HG03139 (cell line): Measurements from ENCODE around the gene RGS1.
A peak's percentile ranks its signal among the peaks of the same experiment; 100 is the strongest.

ENCODE experiments used
- ATAC-seq: cut with Tn5 transposase; IDR thresholded peaks from one replicate; pipeline ENCODE4 v1.9.1; 2021; ENCODE audit not compliant: unreplicated experiment

Gene RGS1, protein sequence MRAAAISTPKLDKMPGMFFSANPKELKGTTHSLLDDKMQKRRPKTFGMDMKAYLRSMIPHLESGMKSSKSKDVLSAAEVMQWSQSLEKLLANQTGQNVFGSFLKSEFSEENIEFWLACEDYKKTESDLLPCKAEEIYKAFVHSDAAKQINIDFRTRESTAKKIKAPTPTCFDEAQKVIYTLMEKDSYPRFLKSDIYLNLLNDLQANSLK

DNA sequence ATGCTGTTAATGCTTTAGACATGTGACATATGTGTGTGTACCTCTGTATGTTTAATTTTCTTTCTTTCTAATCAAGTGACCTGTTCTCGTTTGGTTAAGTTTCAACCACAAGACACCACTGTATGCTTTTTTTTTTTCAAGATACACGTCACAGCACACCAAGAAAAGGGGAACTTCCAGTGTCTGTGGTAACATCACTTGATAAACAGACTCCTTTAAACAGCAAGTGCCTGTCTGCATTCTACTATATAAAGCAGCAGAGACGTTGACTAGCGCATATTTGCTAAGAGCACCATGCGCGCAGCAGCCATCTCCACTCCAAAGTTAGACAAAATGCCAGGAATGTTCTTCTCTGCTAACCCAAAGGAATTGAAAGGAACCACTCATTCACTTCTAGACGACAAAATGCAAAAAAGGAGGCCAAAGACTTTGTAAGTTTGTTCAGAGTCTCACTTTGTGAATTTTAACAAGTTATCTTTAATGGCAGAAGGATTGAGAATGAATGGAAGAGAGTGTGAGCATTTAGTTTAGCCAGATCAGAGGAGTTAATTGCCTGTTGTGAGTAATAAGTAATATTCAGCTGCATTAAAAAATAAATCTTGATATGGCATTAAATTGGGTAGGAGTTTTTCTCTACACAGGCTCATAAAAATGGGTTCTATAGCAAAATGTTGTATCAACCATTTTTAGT is at the start of gene RGS1:
RGS1 (plus strand) TSS at position 275 of the 691 bp plus-strand sequence; CDS start at position 295, 20 bp downstream.
- ATAC-seq: peak; percentile 83

DNA sequence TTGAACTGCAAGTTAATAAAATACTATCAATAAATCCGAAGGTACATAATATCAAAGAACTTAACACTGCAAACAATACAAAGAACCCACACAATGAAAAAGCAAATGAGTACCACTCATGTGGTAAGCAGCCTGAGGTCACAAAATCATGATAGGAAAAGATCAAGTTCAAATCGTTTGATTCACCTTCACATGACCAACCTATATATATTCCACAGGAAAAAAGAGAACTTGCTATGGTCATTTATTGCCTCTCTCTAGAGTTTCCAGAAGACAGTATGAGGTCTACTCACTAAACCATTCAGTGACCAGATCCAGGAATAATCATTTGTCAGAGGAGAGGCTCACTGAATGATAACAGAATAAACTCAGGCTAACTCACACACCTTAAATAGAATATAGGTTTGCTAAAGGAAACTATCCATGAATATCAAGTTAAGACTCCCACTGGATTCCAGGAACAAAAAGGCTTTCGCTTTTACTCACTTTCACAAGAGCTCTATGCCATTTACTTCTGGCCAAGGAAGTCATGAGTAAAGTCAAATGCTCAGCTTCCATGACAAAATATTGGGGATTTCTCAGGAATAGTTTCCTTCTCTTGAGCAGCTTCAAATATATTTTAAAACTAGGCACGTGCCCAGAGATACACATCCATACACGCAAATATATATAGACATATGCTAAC is 48.3 kb upstream of the RGS1 start:
- ATAC-seq: no peak

DNA sequence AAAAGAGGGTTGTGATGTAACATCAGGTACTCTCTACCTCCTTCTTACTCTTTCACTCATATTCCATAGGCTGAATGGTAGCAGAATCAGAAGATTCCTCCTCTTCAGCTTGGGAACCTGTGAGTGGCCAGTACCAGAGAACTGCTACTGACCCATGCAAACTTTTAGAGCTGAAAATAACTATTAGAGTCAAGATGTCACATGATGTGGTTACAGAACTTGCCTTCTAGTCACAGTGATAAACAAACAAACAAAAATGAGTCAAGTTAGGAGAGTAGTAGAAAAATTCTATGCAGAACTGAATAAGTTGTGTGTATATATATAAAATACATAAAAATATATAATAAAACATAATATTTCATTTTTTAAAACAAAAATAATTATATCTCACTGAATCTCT is 47.6 kb upstream of the RGS1 start:
- ATAC-seq: no peak

DNA sequence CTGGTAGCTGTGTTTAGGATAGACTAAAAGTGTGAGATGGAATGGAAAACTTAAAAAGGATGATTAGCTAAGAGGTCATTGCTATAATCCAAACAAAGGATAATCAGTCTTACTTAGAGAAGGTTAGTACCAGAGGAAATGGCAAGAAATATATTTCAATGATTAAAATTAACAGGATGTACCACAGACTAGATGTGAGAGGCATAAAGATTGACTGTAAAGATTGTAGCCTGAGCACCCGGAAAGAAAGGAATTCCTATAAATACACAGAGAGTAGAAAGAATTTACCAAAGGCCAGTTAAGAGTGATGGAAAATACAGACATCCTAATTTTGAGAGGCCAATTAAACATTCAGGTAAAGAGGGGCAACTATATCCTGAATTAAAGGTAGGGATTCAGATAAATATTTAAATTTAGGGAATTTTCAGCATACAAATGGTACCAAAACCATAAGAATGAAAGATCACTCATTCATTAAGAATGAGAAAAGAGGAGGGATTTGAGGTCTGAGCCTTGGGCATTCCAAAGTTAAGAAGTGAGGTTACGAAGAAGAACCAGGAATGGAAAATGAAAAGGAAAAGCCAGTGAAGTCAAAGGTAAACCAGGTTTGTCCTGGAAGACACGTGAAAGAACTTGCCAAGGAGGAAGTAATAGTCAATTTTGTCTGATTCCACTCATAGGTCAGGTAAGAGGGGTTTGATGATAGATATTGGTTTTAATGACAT is 46.4 kb upstream of the RGS1 start:
- no peak for ATAC-seq

DNA sequence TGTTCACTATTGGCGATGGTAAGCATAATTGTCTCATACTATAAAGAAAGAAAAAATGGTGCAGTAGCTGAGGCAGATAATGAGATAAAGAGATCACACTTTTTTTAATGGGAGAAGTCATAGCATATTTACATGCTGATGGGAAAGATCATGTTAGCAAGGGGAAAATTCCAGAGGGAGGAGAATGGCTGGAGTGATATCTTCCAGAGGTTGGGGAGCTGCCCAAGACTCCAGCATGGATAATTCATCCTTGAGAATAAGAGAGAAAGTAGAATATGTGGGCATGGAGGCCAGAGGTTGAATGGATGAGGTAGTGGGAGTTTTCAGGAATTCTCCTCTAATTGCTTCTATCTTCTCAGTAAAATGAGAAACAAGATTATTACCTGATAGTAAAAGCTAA is 45.8 kb upstream of the RGS1 start:
- ATAC-seq: no peak

DNA sequence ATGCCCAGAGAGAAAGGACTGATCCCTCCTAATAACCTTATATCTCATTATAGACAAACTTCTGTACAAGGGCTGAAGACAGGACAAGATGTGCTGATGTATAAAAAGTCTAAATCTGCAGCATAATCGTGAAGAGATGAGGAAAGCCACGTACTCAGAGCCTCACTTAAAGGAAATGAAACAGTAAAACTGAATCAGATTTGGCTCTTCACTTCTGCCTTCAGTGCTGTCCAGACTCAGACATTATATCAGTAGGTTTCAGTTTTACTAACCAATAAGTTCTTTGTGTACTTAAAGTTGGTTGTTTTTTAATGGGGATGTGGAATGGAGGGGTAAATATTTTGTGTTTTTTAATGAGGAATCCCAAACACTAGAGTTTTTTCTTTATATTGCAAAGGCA is 45.3 kb upstream of the RGS1 start:
- peak; percentile 98 for ATAC-seq

DNA sequence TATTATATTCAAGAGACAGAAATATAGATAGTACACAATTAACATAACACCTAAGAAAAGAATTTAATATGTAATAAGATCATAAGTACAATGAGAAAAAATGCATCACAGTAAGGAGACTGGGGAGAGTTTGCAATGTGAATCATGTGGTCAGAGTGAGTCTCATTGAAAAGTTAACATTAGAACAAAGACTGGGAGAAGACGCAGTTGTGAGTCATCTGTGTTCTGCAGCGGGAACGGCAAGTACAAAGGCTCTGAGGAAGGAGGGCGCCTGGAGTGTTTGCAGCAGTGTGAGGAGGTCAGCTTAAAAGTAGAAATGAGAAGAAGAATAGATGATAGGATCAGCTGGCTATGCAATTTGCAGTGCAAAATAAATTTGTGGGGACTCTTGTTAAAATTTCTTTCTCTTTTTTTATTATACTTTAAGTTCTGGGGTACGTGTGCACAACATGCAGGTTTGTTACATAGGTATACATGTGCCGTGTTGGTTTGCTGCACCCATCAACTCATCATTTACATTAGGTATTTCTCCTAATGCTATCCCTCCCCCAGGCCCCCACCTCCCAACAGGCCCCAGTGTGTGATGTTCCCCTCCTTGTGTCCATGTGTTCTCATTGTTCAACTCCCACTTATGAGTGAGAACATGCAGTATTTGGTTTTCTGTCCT is 44.4 kb upstream of the RGS1 start:
- peak; percentile 40 for ATAC-seq

DNA sequence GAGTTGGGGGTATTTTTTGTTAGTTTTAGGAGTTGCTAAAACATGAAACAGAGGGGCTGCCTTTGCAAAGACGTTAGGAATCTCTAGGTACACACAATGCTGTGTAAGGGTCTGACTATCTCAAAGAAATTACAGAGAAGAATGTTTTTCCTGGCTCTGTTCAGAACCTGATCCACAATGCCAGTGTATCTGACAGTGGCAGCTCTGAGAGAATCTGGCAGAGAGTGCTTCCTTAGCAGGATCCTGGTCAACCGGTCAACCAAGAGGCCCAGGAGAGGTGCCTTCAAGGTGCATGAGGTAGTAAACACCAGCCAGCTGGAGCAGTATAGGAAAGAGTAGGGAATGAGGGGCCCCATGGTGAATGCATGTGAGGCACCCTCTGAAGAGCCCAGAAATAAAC is 40.9 kb upstream of the RGS1 start:
- ATAC-seq: no peak

DNA sequence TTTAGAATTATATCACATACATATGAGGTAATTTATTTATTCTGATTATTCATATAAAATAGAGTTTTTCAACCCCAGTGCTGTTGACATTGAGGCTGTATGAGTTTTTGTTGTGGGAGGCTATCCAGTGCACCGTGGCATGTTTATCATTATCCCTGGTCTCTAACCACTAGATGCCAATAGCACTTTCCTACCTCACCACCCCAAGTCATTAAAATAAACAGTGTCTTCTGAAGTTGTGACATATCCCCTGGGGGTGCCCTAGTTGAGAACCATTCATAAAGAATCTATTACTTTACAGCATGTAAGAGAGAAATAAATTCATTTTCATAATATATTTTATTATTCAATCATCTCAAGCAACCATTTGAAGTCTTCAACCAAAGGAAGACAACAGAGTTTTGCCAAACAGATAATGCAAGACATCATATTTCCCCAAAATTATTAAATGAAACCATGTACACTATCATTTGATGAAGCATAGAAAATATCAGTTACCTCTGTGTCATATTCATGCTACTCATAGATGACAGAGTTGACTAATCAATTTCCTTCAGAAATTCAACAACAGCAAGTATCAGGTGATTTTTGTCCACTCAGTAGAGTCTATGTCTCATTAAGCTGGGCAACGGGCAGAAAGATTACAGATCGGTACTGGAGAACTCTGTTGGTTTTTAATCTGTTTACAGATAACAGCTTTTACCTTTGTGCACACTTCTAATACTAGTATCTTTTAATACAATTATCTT is 39.5 kb upstream of the RGS1 start:
- ATAC-seq: no peak

DNA sequence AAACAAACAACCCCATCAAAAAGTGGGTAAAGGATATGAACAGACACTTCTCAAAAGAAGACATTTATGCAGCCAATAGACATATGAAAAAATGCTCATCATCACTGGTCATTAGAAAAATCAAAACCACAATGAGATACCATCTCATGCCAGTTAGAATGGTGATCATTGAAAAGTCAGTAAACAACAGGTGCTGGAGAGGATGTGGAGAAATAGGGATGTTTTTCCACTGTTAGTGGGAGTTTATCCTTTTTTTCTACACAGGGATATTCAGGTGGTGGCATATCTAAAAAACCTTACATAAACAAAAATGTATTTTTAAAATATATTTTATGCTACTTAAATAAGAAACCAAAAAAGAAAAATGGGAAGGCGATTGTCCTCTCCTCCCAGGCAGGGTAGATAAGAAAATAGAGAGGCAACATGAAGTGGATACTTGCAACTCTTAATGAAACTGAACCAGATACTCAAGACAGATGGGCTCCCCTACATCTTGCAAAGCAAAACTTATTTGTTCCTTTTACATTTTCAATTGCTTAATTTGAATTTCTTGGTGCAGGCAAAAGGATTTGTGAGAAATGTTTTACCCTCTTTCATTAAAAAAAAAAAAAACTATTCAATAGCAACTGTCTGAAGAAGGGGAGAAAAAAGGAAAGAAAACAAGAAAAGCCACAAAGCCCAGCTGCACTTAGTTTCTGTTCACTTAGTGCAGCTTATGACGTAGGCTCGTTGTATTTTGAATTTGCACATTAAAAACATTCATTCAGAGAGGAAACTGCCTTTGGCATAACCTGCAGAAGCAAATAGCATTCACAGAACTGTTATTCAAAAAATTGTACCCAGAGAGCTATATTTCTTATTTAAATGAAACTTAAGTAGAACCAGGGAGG is 36.9 kb upstream of the RGS1 start:
- ATAC-seq: peak; percentile 79

DNA sequence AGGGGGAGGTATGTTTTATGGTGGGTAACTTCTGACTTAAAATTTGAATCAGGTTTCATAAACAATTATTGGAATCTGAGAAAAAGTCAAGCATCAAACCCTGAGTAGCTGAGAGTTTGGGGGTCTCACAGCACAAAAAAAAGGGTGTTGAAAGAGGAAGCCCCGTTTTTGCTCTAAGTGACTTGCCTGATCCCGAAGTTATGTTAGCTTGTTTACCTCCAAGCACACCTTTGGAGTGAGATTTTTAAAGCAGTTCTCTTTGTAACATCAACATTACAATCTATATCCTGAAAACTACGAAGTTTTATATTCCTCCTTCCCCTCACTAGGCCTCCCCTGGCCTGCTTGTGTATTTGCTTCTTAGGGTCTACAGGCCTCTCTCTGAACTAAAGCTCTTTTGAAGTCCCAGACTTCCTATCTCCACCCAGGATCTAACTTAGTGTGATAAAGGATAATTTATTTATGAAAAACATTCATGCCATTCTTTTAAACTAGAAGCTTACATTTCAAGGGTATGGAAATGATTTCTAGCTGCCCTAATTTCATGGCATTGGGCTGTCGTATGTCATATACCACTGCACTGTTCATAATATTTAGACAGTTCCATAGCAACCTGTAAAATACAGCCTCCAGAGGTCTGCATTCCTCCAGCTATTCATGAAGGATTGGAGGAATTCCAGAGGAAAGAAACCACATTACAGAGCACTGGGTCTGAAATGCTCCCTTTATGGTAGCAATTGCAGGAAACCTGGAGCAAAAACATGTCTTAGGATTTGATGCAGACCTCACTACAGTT is 36.1 kb upstream of the RGS1 start:
- no peak for ATAC-seq

DNA sequence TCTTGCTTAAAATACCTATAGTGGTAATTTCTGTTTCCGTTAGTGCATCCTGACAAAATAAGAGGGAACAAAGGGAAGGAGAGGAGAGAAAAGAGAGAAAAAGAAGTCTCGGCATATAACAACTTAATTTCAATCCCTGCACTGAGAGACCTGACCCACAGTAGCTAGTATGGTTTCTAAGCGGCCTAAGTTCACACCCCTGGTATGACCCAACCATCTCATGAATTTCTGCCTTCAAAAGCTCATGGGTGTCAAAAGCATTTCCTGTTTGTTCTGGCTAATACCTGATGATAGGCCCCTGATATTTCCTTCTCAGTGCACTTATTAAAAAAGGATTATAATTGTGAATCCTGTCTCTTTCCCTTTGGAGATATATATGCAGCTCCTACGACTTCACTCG is 32.1 kb upstream of the RGS1 start:
- ATAC-seq: no peak

DNA sequence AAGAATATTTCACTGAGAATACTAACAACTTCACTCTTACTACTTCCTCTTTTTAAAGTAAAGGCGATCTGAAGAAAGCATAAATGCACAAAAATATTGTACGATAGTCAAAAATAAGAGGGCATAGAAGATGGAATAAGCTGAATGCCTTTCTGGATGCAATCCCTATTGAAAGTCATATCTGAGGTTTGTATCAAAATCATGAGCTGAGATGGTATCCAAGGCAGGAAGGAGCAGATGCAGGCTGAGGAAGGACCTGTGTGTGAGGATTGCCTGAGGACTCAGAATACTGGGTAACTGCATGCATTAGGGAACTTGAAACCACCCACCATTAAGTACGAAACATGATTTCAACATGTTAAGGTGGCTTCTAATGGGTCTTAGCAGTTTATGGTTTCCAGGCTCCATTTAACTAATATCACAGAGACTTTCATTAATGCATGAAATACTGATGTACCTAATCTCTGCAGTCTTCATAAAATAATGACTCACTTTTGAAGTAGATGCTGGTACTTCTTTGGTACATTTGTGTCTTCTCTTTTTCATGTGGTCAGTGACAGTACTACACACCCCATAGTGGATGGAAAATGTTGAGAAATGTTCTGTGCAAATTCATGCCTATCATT is 29.6 kb upstream of the RGS1 start:
- peak; percentile 53 for ATAC-seq

DNA sequence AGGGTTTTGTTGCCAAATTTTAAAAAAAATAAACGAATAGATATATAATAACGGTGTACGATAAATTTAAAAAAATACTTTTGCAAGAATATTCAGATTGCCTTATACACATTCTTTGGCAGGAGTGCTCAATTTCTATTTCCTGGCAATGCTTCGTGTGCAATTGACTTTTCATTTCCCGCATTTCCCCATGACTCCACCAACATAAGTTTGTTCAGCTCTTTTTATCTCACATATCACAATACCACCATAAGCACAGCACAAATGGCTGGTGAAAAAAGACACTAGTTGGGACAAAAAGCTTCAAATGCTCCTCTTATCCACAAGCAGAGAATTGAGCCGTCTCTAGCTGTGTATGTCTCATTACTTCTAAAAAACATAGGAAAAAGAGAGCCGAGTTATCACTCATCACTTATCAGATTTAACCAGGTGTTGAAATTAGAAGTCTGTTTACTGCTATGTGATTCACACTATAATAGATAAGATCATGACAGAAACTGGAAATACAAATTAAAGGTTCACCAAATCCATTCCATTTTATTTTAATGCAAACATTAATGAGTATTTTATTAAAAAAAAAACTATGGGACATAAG is 28.9 kb upstream of the RGS1 start:
- ATAC-seq: no peak

DNA sequence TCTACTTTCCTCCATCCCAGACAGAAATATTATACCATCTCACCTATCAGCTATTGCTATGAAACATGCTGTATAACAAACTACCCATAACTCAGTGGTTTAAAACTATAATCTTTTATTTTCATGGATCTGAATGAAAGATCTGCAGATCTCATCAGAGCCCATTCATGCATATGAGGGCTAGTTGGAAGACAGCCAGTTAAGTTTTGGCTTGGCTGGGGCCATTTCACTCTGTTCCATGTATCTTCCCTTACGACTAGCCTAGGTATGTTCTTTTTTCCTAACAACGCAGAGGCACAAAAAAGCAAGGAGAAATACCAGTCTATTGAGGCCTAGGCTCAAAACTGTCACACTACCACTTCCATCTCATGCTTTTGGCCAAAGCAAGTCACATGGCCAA is 28.1 kb upstream of the RGS1 start:
- ATAC-seq: no peak

DNA sequence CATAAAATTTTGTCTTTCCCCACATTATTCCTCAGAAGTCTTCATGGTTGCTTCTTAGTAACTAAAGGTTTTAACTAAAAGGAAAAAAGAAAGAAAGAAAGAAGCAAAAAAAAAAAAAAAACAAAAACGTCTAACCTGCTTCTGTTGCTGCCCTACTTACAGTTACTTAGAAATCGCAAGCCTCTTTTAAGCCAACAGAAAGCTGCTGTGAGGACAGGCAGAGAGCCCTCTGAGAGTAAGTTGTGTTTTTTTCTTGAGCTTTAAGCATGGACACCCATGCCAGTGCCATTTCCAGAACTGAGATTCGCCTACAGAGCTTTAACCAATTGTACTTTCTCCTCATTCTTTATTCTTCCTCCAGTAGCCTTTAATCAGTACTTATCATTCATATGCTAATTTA is 25.6 kb upstream of the RGS1 start:
- no peak for ATAC-seq

DNA sequence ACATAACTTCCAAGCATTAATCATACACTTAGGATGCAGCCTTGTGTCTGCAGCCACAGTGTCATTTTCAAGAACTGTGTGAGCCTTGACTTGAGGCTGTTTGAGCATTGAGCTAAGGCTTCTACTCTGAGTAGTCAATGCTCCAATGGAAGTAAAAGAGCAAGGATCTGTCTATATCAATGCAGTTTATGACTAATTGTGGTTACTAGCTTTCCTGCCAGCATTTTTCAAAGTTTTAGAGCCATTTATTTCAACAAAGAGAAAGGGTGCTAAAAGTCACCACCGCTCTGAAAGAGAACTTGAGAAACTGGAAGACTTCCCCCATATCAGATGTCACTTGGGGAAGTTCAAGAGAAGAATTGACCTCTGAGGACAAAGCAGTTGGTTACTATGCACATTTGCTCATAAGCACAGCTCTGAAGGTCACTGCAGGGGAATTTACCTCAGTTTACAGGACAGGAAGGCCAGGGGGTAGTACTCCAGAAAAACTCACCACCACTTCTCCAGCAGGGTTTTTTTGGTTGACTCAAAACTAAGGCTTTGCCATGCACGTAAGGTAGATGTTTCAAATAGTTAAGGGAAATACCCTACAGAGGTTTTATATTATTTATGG is 24.5 kb upstream of the RGS1 start:
- peak; percentile 43 for ATAC-seq
